Smooth muscle cell (in vitro differentiated cells): ENCODE data around the gene CRTAC1. TPM values are rescaled to one million over a fixed set of nuclear protein-coding genes. Genes with fewer than 3 reads are reported as not detected.

Source experiments
- DNase-seq: peaks from one replicate; lab custom pipeline; 2025; ENCODE audit not compliant: unreplicated experiment; lab: John Stamatoyannopoulos, UW
- H2AFZ ChIP-seq: fragments of 200-600 bp; sonication (generic); 2 replicates; pipeline ENCODE4 v1.6.0; 2016; ENCODE audit warnings: antibody characterized with exemption, low read depth, mild to moderate bottlenecking
- H3F3A ChIP-seq: fragments of 200-600 bp; sonication (generic); 2 replicates; pipeline ENCODE4 v1.6.0; 2017; ENCODE audit warnings: antibody characterized with exemption, low read depth
- H3K27ac ChIP-seq: fragments of 200-600 bp; sonication (generic); 2 replicates; pipeline ENCODE4 v1.5.1; 2016; ENCODE audit warnings: low read depth, mild to moderate bottlenecking
- H3K27me3 ChIP-seq: fragments of 200-600 bp; sonication (generic); 2 replicates; pipeline ENCODE4 v1.6.1; 2016; ENCODE audit warnings: low read depth, mild to moderate bottlenecking
- H3K36me3 ChIP-seq: fragments of 200-600 bp; sonication (generic); 2 replicates; pipeline ENCODE4 v1.5.1; 2016; ENCODE audit warnings: low read depth
- H3K4me1 ChIP-seq: fragments of 200-600 bp; sonication (generic); 2 replicates; pipeline ENCODE4 v1.5.1; 2016; ENCODE audit warnings: low read depth
- H3K4me2 ChIP-seq: fragments of 200-600 bp; sonication (generic); 2 replicates; pipeline ENCODE4 v1.6.0; 2016; ENCODE audit warnings: mild to moderate bottlenecking
- H3K4me3 ChIP-seq: fragments of 200-600 bp; sonication (generic); 2 replicates; pipeline ENCODE4 v1.5.1; 2016; ENCODE audit warnings: mild to moderate bottlenecking
- H3K79me2 ChIP-seq: fragments of 200-600 bp; sonication (generic); 2 replicates; pipeline ENCODE4 v1.6.0; 2016; ENCODE audit warnings: low read depth, mild to moderate bottlenecking
- H3K9ac ChIP-seq: fragments of 200-600 bp; sonication (generic); 2 replicates; pipeline ENCODE4 v1.6.0; 2016; ENCODE audit warnings: low read depth
- H3K9me3 ChIP-seq: fragments of 200-600 bp; sonication (generic); replicated peaks from 2 replicates; pipeline ENCODE4 v1.5.1; 2016; ENCODE audit warnings: low read depth
- H4K20me1 ChIP-seq: fragments of 200-600 bp; sonication (generic); 2 replicates; pipeline ENCODE4 v1.6.0; 2016; ENCODE audit warnings: low read depth
- WGBS: methylation state at CpG from one replicate; pipeline ENCODE4 v1.1.7; 2016; ENCODE audit warnings: low lambda C conversion rate; 5-methylcytosine and 5-hydroxymethylcytosine counted together
- polyA plus RNA-seq: library from polyadenylated mRNA; unstranded; fragments of >200 nt; fragmentation: Nextera tagmentation; extraction: Ambion mirVana; gene quantifications from 2 replicates; pipeline ENCODE4 v1.2.1, GENCODE V29; 2016
- total RNA-seq: library from RNA; depleted of rRNA; stranded (reverse); fragments of >200 nt; gene quantifications from 2 replicates; pipeline ENCODE4 v1.2.3, GENCODE V29; 2014
- TF ChIP-seq, protein P1 (sequence below): fragments of 200-600 bp; sonication (generic); IDR thresholded peaks from 2 replicates; pipeline ENCODE4 v1.5.1; 2017; ENCODE audit warnings: borderline replicate concordance, mild to moderate bottlenecking, antibody characterized with exemption; ENCODE audit not compliant: insufficient read depth, poor library complexity, severe bottlenecking

The CRTAC1 gene
- total and polyA plus RNA-seq, 2 experiments from 2014 or later = 0.31 to 0.65 TPM

- TF ChIP-seq, protein P1, sequence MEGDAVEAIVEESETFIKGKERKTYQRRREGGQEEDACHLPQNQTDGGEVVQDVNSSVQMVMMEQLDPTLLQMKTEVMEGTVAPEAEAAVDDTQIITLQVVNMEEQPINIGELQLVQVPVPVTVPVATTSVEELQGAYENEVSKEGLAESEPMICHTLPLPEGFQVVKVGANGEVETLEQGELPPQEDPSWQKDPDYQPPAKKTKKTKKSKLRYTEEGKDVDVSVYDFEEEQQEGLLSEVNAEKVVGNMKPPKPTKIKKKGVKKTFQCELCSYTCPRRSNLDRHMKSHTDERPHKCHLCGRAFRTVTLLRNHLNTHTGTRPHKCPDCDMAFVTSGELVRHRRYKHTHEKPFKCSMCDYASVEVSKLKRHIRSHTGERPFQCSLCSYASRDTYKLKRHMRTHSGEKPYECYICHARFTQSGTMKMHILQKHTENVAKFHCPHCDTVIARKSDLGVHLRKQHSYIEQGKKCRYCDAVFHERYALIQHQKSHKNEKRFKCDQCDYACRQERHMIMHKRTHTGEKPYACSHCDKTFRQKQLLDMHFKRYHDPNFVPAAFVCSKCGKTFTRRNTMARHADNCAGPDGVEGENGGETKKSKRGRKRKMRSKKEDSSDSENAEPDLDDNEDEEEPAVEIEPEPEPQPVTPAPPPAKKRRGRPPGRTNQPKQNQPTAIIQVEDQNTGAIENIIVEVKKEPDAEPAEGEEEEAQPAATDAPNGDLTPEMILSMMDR = no peak
- Histone ChIP-seq H3K4me2 (no peak overlapping the region), H3K9me3 (no peaks in the 10 kb centered on the region), H3K9ac (no peak overlapping the region), H4K20me1 (no peaks in the 10 kb centered on the region), H2AFZ (no peak overlapping the region), H3K36me3 (no peaks in the 10 kb centered on the region), H3K27me3 (peaks cover 80% of the 10 kb centered on the region), H3K79me2 (no peaks in the 10 kb centered on the region), H3F3A (no peaks in the 10 kb centered on the region), H3K4me3 (no peak overlapping the region), H3K4me1 (no peaks in the 10 kb centered on the region), H3K27ac (no peak overlapping the region)
- DNase-seq = no peak
Measured at GRCh38 chr10:97981816-97982215, 48.6 kb downstream of the CRTAC1 start.

GRCh38 chr10:97977673-97978072 is 52.7 kb downstream of the CRTAC1 start:
- Histone ChIP-seq H3F3A (no peaks in the 10 kb centered on the region), H3K9ac (no peak overlapping the region), H4K20me1 (no peaks in the 10 kb centered on the region), H3K4me3 (no peak overlapping the region), H2AFZ (no peak overlapping the region), H3K4me1 (peaks cover 2% of the 10 kb centered on the region), H3K27ac (no peak overlapping the region), H3K79me2 (no peaks in the 10 kb centered on the region), H3K4me2 (no peak overlapping the region), H3K36me3 (no peaks in the 10 kb centered on the region), H3K9me3 (no peaks in the 10 kb centered on the region), H3K27me3 (peaks cover 98% of the 10 kb centered on the region)
- 93% methylated on average over 3 of the region's 3 CpGs for WGBS
- no peak for DNase-seq
- TF ChIP-seq, protein P1 = no peak

DNA sequence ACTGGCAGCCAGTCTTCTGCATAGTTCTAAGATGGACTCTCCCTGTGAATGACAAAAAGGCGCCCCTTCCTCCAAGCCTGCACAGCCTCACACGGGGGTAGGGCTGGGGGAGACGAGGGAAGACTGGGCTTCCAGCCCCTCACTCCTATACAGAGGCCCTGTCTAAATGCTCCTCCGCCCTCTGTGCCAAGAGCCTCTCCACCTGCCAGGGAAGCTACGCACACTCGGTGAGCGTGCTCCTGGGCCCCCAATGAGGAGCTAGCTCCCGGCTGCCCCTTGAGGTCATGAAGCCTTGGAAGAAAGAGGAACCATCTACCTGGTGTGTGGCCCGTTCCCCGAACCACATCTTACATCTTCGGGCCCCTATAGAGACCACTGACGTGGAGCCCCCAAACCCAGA is 54.8 kb downstream of the CRTAC1 start:
- no peaks in the 10 kb centered on the region for H4K20me1 ChIP-seq
- no peaks in the 10 kb centered on the region for H3K79me2 ChIP-seq
- H3K9ac ChIP-seq = no peak overlapping the region
- DNase-seq = no peak
- H3K4me3 ChIP-seq = no peak overlapping the region
- no peaks in the 10 kb centered on the region for H3F3A ChIP-seq
- 80% methylated on average over 12 of the region's 12 CpGs for WGBS
- TF ChIP-seq, protein P1 = no peak
- H2AFZ ChIP-seq = no peak overlapping the region
- H3K4me1 ChIP-seq = peaks cover 2% of the 10 kb centered on the region
- H3K36me3 ChIP-seq = no peaks in the 10 kb centered on the region
- no peak overlapping the region for H3K27ac ChIP-seq
- H3K4me2 ChIP-seq = no peak overlapping the region
- H3K9me3 ChIP-seq = no peaks in the 10 kb centered on the region
- H3K27me3 ChIP-seq = peaks cover 100% of the 10 kb centered on the region
